Fibroblast of mammary gland (primary cell): ENCODE measurements around the gene AP4S1.

Experiments used
- DNase-seq: peaks from one replicate; pipeline ENCODE4 v3.0.0-alpha.2; 2010; ENCODE audit warnings: low read depth
- H3K4me3 ChIP-seq: 2 replicates; pipeline ENCODE4 v1.5.1; 2011; ENCODE audit warnings: low read depth, mild to moderate bottlenecking, low read length, moderate library complexity; ENCODE audit not compliant: control insufficient read depth
- TF ChIP-seq, protein P1 (sequence below): conservative IDR thresholded peaks from 2 replicates; pipeline ENCODE4 v1.5.1; 2011; ENCODE audit warnings: low read depth, low read length, inconsistent platforms; ENCODE audit not compliant: control insufficient read depth, insufficient read depth

The AP4S1 gene

DNA sequence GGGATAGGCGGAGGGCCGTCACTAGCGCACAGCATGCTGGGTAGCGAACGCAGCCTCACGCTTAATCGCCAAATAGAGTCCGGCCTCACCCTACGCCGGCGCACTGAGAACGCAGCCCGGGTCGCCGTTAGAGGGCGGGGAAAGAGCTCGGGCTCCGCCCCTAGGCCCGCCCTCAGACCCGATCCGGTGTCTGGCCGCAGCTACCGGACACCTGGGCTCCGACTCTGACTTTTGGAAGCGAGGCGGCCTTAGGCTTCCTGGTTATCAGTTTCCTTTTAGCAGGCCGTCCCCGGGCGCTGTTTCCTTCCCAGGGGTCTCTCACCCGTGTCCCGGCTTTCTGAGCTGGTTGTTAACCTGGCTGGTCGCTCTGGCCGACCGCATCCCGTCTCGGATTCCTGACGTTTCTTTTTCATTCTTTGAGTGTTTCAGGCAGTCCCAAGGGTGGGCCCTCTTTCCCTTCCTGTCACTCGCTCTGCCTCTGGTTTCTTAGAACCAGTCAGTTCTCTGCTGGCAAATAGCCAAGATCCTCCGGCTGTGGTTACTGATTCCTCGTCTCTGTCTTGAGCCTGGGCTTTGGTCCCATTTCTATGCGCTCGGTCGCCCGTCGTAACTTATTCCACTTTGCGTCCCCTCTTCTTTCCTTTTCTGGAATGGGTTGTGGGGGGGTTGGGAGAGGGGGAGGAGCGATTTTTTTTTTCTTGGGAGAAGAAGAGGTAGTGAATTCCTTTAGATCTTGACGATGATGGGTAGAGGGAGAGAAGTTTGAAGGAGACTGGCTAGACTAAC lies 1.2 kb downstream of the AP4S1 start:
- TF ChIP-seq, protein P1, sequence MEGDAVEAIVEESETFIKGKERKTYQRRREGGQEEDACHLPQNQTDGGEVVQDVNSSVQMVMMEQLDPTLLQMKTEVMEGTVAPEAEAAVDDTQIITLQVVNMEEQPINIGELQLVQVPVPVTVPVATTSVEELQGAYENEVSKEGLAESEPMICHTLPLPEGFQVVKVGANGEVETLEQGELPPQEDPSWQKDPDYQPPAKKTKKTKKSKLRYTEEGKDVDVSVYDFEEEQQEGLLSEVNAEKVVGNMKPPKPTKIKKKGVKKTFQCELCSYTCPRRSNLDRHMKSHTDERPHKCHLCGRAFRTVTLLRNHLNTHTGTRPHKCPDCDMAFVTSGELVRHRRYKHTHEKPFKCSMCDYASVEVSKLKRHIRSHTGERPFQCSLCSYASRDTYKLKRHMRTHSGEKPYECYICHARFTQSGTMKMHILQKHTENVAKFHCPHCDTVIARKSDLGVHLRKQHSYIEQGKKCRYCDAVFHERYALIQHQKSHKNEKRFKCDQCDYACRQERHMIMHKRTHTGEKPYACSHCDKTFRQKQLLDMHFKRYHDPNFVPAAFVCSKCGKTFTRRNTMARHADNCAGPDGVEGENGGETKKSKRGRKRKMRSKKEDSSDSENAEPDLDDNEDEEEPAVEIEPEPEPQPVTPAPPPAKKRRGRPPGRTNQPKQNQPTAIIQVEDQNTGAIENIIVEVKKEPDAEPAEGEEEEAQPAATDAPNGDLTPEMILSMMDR: no peak
- peak overlapping the region; percentile 94 for H3K4me3 ChIP-seq

DNA sequence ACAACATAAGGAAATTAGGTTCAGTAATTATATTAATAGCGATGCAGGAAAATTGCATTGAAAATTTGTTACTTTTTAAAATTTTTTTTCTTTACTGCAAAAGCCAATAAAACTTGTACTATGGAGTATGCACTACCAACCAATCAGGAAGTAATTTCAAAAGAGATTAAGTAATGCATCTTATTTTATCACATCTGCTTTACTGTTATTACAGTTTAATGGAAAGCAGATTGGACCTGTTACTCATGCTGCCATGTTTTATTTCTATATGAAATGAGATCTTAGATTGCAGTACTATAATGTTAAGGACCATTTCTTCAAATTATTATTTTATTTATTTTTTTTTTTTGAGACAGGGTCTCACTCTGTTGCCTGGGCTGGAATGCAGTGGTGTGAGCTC lies 2.4 kb downstream of the AP4S1 start:
- TF ChIP-seq, protein P1: no peak
- H3K4me3 ChIP-seq: peak overlapping the region; percentile 94
- peak; percentile 53 for DNase-seq

More for the DNA sequence above, 1.2 kb downstream of the AP4S1 start:
- DNase-seq: peak; percentile 98

GRCh38 chr14:31029016-31029970 lies 3.8 kb downstream of the AP4S1 start:
- H3K4me3 ChIP-seq: no peak overlapping the region
- TF ChIP-seq, protein P1: no peak
- DNase-seq: no peak

DNA sequence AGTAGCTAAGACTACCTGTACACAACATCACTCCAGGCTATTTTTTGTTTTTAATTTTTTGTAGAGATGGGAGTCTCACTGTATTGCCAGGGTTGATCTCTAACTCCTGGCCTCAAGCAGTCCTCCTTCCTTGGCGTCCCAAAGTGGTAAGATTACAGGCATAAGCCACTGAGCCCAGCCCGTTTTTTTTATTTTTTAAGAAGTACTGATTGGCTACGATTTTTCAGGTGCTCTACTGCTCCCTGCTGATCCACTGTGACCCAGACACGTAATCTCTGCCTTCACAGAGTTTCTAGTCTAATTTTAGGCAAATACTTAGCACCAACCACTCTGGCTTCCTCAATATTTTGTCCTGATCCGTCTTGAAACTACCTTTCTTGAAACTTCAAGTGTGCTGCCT lies 5.0 kb downstream of the AP4S1 start:
- no peak overlapping the region for H3K4me3 ChIP-seq
- DNase-seq: no peak
- TF ChIP-seq, protein P1: no peak

- TF ChIP-seq, protein P1: no peak
- H3K4me3 ChIP-seq: no peak overlapping the region
- DNase-seq: no peak
Observed at GRCh38 chr14:31036552-31036951, 11.1 kb downstream of the AP4S1 start.

DNA sequence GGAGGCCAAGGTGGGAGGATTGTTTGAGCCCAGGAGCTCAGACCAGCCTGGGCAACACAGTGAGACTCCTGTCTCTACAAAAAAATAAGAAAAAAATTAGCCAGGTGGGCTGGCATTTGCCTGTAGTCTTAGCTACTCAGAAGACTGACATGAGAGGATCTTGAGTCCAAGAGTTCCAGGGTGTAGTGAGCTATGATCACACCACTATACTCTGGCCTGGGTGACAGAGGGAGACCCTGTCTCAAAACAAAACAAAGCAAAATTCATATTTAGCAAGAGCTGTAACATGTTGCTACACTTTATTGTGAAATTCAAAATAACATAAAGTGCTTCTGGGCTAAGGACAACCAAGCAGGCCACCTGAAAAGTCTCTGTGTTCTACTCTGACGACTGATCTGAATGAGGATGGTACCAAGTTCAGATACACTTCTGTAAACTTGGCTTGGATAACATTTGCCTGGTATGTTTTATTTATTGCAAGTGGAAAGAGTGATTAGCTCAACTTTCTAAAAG lies 12.3 kb downstream of the AP4S1 start:
- TF ChIP-seq, protein P1: no peak
- no peak overlapping the region for H3K4me3 ChIP-seq
- DNase-seq: no peak
